HepG2 (cell line): ENCODE data around the gene CFAP221. TPM values are rescaled to one million over a fixed set of nuclear protein-coding genes. Genes with fewer than 3 reads are reported as not detected.

Source experiments
- ARID4A ChIP-seq: sonication (generic); formaldehyde crosslinking; IDR thresholded peaks from 2 replicates; pipeline ENCODE4 v1.5.0; 2020; ENCODE audit warnings: mild to moderate bottlenecking, missing genetic modification reagents, borderline replicate concordance
- DMAP1 ChIP-seq: IDR thresholded peaks from 2 replicates; pipeline ENCODE4 v1.6.1; 2016
- IRX3 ChIP-seq: sonication (generic); formaldehyde crosslinking; IDR thresholded peaks from 2 replicates; pipeline ENCODE4 v1.8.1; 2023; ENCODE audit warnings: mild to moderate bottlenecking, low read depth, missing genetic modification reagents, borderline replicate concordance
- MEIS1 ChIP-seq: sonication (generic); formaldehyde crosslinking; IDR thresholded peaks from 2 replicates; pipeline ENCODE4 v1.9.0; 2021; ENCODE audit warnings: mild to moderate bottlenecking, missing genetic modification reagents, moderate library complexity, borderline replicate concordance
- MXD1 ChIP-seq: sonication (generic); formaldehyde crosslinking; IDR thresholded peaks from 2 replicates; pipeline ENCODE4 v1.4.0; 2020; ENCODE audit warnings: mild to moderate bottlenecking, missing genetic modification reagents
- PAXIP1 ChIP-seq: sonication (generic); formaldehyde crosslinking; conservative IDR thresholded peaks from 2 replicates; pipeline ENCODE4 v1.4.0; 2020; ENCODE audit warnings: mild to moderate bottlenecking, missing genetic modification reagents, moderate library complexity
- REL ChIP-seq: sonication (generic); formaldehyde crosslinking; conservative IDR thresholded peaks from 2 replicates; pipeline ENCODE4 v1.8.0; 2022; ENCODE audit warnings: mild to moderate bottlenecking, missing genetic modification reagents, moderate library complexity
- TMF1 ChIP-seq: sonication (generic); formaldehyde crosslinking; IDR thresholded peaks from 2 replicates; pipeline ENCODE4 v1.8.1; 2022; ENCODE audit warnings: low read depth, missing genetic modification reagents
- YY1 ChIP-seq: IDR thresholded peaks from 2 replicates; pipeline ENCODE4 v1.6.1; 2011; ENCODE audit warnings: low read length, low read depth, moderate library complexity, mild to moderate bottlenecking; ENCODE audit not compliant: insufficient read depth, insufficient replicate concordance
- ZNF280D ChIP-seq: sonication (generic); formaldehyde crosslinking; IDR thresholded peaks from 2 replicates; pipeline ENCODE4 v1.5.1; 2020; ENCODE audit warnings: mild to moderate bottlenecking, missing genetic modification reagents
- ZNF382 ChIP-seq: sonication (generic); formaldehyde crosslinking; IDR thresholded peaks from 2 replicates; pipeline ENCODE4 v1.5.0; 2020; ENCODE audit warnings: missing genetic modification reagents, mild to moderate bottlenecking, borderline replicate concordance
- ZNF513 ChIP-seq: sonication (generic); formaldehyde crosslinking; conservative IDR thresholded peaks from 2 replicates; pipeline ENCODE4 v1.5.0; 2020; ENCODE audit warnings: missing genetic modification reagents
- ZNF670 ChIP-seq: sonication (generic); formaldehyde crosslinking; IDR thresholded peaks from 2 replicates; pipeline ENCODE4 v1.8.0; 2022; ENCODE audit warnings: mild to moderate bottlenecking, missing genetic modification reagents, borderline replicate concordance
- ZNF713 ChIP-seq: sonication (generic); formaldehyde crosslinking; IDR thresholded peaks from 2 replicates; pipeline ENCODE4 v1.4.0; 2020; ENCODE audit warnings: mild to moderate bottlenecking, missing genetic modification reagents
- polyA plus RNA-seq, 8 experiments: library from polyadenylated mRNA; depleted of rRNA in 3 of 8; stranded (reverse) in 7 of 8; unstranded in 1 of 8; fragments of >200 nt; fragmentation: Illumina TruSeq in 4 of 8; extraction: Trizol in 4 of 8; gene quantifications; 2 replicates each; pipeline versions ENCODE4 v1.2.1 to v1.2.3, GENCODE V29; 2011 to 2016; ENCODE audit warnings: low read depth in 4 of 8, missing spikeins in 1 of 8, mixed read lengths in 1 of 8; ENCODE audit not compliant: insufficient read depth in 1 of 8
- total RNA-seq, 5 experiments: library from RNA; depleted of rRNA; stranded (reverse); fragments of >200 nt; fragmentation: Illumina TruSeq; extraction: Trizol; gene quantifications; 2 replicates each; pipeline ENCODE4 v1.2.3, GENCODE V29; 2016; ENCODE audit warnings: low read depth in 1 of 5

Gene CFAP221
- total and polyA plus RNA-seq, 2 of the 13 experiments (the other 11 are each of a cell fraction or from before 2014, with no cell fraction given), result not detected

- TF ChIP-seq ARID4A (CRISPR knock-in tag) (peak; percentile 70; the same call in 1 of the 2 replicates), DMAP1 (CRISPR knock-in tag) (no peak), ZNF713 (CRISPR knock-in tag) (no peak), ZNF513 (CRISPR knock-in tag) (no peak), ZNF670 (CRISPR knock-in tag) (no peak), ZNF280D (CRISPR knock-in tag) (no peak), PAXIP1 (CRISPR knock-in tag) (no peak), MXD1 (CRISPR knock-in tag) (no peak), IRX3 (CRISPR knock-in tag) (no peak), ZNF382 (no peak), YY1 (peak; percentile 43), MEIS1 (CRISPR knock-in tag) (no peak), REL (CRISPR knock-in tag) (no peak), TMF1 (CRISPR knock-in tag) (no peak)
Observed at GRCh38 chr2:119544075-119544938, at the start of gene CFAP221 (continued).
